ENCODE data around the gene UBXN6.

UBXN6 gene

GRCh38 chr19:4443188-4443587 lies 14.4 kb downstream of the UBXN6 start:
- Histone ChIP-seq H3K4me3 (ENCODE audit: insufficient read depth, low read length, poor library complexity, severe bottlenecking) (no peak overlapping the region), H3K9ac (ENCODE audit: low read length) (no peak overlapping the region), H3K4me2 (ENCODE audit: low read depth, low read length, poor library complexity, severe bottlenecking) (no peak overlapping the region), H3K9me3 (ENCODE audit: insufficient read depth, low read length) (no peaks in the 10 kb centered on the region), H3K9me2 (replicated peaks; ENCODE audit: insufficient read depth, low read length) (no peaks in the 10 kb centered on the region), H3K27ac (ENCODE audit: low read depth, low read length) (no peak overlapping the region), H3F3A (ENCODE audit: insufficient read depth) (no peaks in the 10 kb centered on the region), H3K36me3 (ENCODE audit: low read length) (0 out of 2 replicates have a peak, but pooled peaks cover 4% of the 10 kb centered on the region), H4K20me1 (ENCODE audit: low read depth, low read length) (no peaks in the 10 kb centered on the region), H2AFZ (ENCODE audit: low read depth, low read length, severe bottlenecking) (no peak overlapping the region), H3K27me3 (ENCODE audit: low read length) (no peaks in the 10 kb centered on the region), H3K79me2 (ENCODE audit: insufficient read depth, low read length) (no peaks in the 10 kb centered on the region)
- TF ChIP-seq CTCF (IDR thresholded peaks at IDR 0.05; ENCODE audit: insufficient read depth, low read length, poor library complexity, severe bottlenecking) (no peak), EZH2phosphoT487 (conservative IDR thresholded peaks at IDR 0.05; ENCODE audit: low read length) (no peak)

GRCh38 chr19:4442819-4443146 lies 14.8 kb downstream of the UBXN6 start:
- TF ChIP-seq CTCF (IDR thresholded peaks at IDR 0.05; ENCODE audit: insufficient read depth, low read length, poor library complexity, severe bottlenecking) (no peak), EZH2phosphoT487 (conservative IDR thresholded peaks at IDR 0.05; ENCODE audit: low read length) (no peak)
- H3F3A ChIP-seq (ENCODE audit: insufficient read depth), result no peaks in the 10 kb centered on the region
- H3K4me2 ChIP-seq (ENCODE audit: low read depth, low read length, poor library complexity, severe bottlenecking), result no peak overlapping the region
- H4K20me1 ChIP-seq (ENCODE audit: low read depth, low read length), result no peaks in the 10 kb centered on the region
- no peak overlapping the region for H3K9ac ChIP-seq (ENCODE audit: low read length)
- H3K79me2 ChIP-seq (ENCODE audit: insufficient read depth, low read length), result no peaks in the 10 kb centered on the region
- H3K27ac ChIP-seq (ENCODE audit: low read depth, low read length), result no peak overlapping the region
- H3K36me3 ChIP-seq (ENCODE audit: low read length), result 0 out of 2 replicates have a peak, but pooled peaks cover 4% of the 10 kb centered on the region
- H3K9me2 ChIP-seq (replicated peaks; ENCODE audit: insufficient read depth, low read length), result no peaks in the 10 kb centered on the region
- no peak overlapping the region for H3K4me3 ChIP-seq (ENCODE audit: insufficient read depth, low read length, poor library complexity, severe bottlenecking)
- H3K27me3 ChIP-seq (ENCODE audit: low read length), result no peaks in the 10 kb centered on the region
- H3K9me3 ChIP-seq (ENCODE audit: insufficient read depth, low read length), result no peaks in the 10 kb centered on the region
- no peak overlapping the region for H2AFZ ChIP-seq (ENCODE audit: low read depth, low read length, severe bottlenecking)

- Histone ChIP-seq H3K9ac (ENCODE audit: low read length) (no peak overlapping the region), H3K9me3 (ENCODE audit: insufficient read depth, low read length) (no peaks in the 10 kb centered on the region), H3K4me2 (ENCODE audit: low read depth, low read length, poor library complexity, severe bottlenecking) (no peak overlapping the region), H3K27ac (ENCODE audit: low read depth, low read length) (no peak overlapping the region), H3F3A (ENCODE audit: insufficient read depth) (no peaks in the 10 kb centered on the region), H3K9me2 (replicated peaks; ENCODE audit: insufficient read depth, low read length) (no peaks in the 10 kb centered on the region), H3K36me3 (ENCODE audit: low read length) (0 out of 2 replicates have a peak, but pooled peaks cover 4% of the 10 kb centered on the region), H4K20me1 (ENCODE audit: low read depth, low read length) (no peaks in the 10 kb centered on the region), H2AFZ (ENCODE audit: low read depth, low read length, severe bottlenecking) (no peak overlapping the region), H3K27me3 (ENCODE audit: low read length) (no peaks in the 10 kb centered on the region), H3K4me3 (ENCODE audit: insufficient read depth, low read length, poor library complexity, severe bottlenecking) (no peak overlapping the region), H3K79me2 (ENCODE audit: insufficient read depth, low read length) (no peaks in the 10 kb centered on the region)
- TF ChIP-seq EZH2phosphoT487 (conservative IDR thresholded peaks at IDR 0.05; ENCODE audit: low read length) (no peak), CTCF (IDR thresholded peaks at IDR 0.05; ENCODE audit: insufficient read depth, low read length, poor library complexity, severe bottlenecking) (no peak)
Observed at GRCh38 chr19:4441994-4442818, 15.4 kb downstream of the UBXN6 start.
